K562 (cell line): ENCODE results near the gene EPHA7. TPM values are rescaled to one million over a fixed set of nuclear protein-coding genes. Genes with fewer than 3 reads are reported as not detected.

Source experiments
- ATAC-seq: fragments of 200-7000 bp; cut with Tn5 transposase; 3 replicates; pipeline ENCODE4 v1.9.1; 2020; ENCODE audit warnings: moderate library complexity
- BruUV-seq: library from RNA; stranded (reverse); fragments of 400-500 nt; replicated peaks from 2 replicates; lab custom pipeline; 2021; lab: Mats Ljungman, UMichigan
- CTCF ChIA-PET: fragments of 300-600 bp; formaldehyde crosslinking; extraction: SDS; loops from one replicate; lab custom pipeline; 2021; ENCODE audit warnings: low intra/inter-chr PET ratio; lab: Yijun Ruan, JAX
- POLR2A ChIA-PET: fragments of 300-600, 350-650 bp; sonication (Branson Sonifier 250); formaldehyde crosslinking; extraction: SDS; loops from one replicate; lab custom pipeline; 2021; ENCODE audit warnings: antibody characterized with exemption, inconsistent platforms; lab: Yijun Ruan, JAX
- DNase-seq, 4 experiments: peaks; one replicate each; pipeline versions ENCODE4 v3.0.0 to v3.0.0-alpha.2; 2011 to 2018; ENCODE audit warnings: low spot score in 3 of 4, mixed read lengths in 3 of 4; ENCODE audit errors: extremely low read depth in 1 of 4
- FAIRE-seq: peaks from 2 replicates; lab custom pipeline; 2011; peaks lifted over from hg19 to GRCh38; lab: Jason Lieb, UNC
- H2AFZ ChIP-seq: 2 replicates; pipeline ENCODE4 v1.6.0; 2011; ENCODE audit warnings: low read depth, low read length, control low read depth, inconsistent platforms
- H3K27ac ChIP-seq: fragments of 200-600 bp; 3 replicates; pipeline ENCODE4 v1.8.0; 2011; ENCODE audit warnings: low read depth, mild to moderate bottlenecking, control low read depth, inconsistent platforms, low read length, moderate library complexity, mixed read lengths; ENCODE audit errors: extremely low read depth
- H3K27me3 ChIP-seq, 2 experiments: fragments of 300-600 bp in 1 of 2; 2 replicates in 1 of 2; 3 replicates in 1 of 2; pipeline versions ENCODE4 v1.6.0 to v1.8.0; 2011; ENCODE audit warnings: inconsistent platforms in 2 of 2, low read length in 2 of 2, mild to moderate bottlenecking in 1 of 2, mixed read lengths in 1 of 2, moderate library complexity in 1 of 2; ENCODE audit not compliant: control insufficient read depth in 2 of 2, insufficient read depth in 2 of 2
- H3K36me3 ChIP-seq: fragments of 300-600 bp; 3 replicates; pipeline ENCODE4 v1.8.0; 2011; ENCODE audit warnings: mild to moderate bottlenecking, low read length, inconsistent platforms; ENCODE audit not compliant: control insufficient read depth, insufficient read depth
- H3K4me1 ChIP-seq, 2 experiments: fragments of 200-600 bp in 1 of 2; replicated peaks in 1 of 2; 2 replicates in 1 of 2; 3 replicates in 1 of 2; pipeline versions ENCODE4 v1.5.1 to v1.8.0; 2011; ENCODE audit warnings: inconsistent platforms in 2 of 2, low read length in 2 of 2, mild to moderate bottlenecking in 1 of 2, mixed read lengths in 1 of 2, moderate library complexity in 1 of 2; ENCODE audit not compliant: control insufficient read depth in 2 of 2, insufficient read depth in 2 of 2
- H3K4me2 ChIP-seq: 2 replicates; pipeline ENCODE4 v1.6.1; 2011; ENCODE audit warnings: low read length, control low read depth, inconsistent platforms, mixed read lengths; ENCODE audit not compliant: insufficient read depth
- H3K4me3 ChIP-seq: fragments of 200-600 bp; sonication (generic), shearing (Covaris generic); 2 replicates; pipeline ENCODE4 v1.5.1; 2016; ENCODE audit warnings: control low read depth, inconsistent platforms
- H3K79me2 ChIP-seq: fragments of 200-600 bp; 3 replicates; pipeline ENCODE4 v1.8.0; 2011; ENCODE audit warnings: low read length, inconsistent platforms; ENCODE audit not compliant: control insufficient read depth, insufficient read depth
- H3K9ac ChIP-seq, 2 experiments: 2 replicates each; pipeline versions ENCODE4 v1.6.0 to v1.6.1; 2011; ENCODE audit warnings: low read depth in 2 of 2, low read length in 2 of 2, control low read depth in 1 of 2, inconsistent platforms in 1 of 2, mild to moderate bottlenecking in 1 of 2, mixed read lengths in 1 of 2; ENCODE audit not compliant: insufficient read depth in 1 of 2
- H3K9me1 ChIP-seq: one replicate; pipeline ENCODE4 v1.6.0; 2011; ENCODE audit warnings: inconsistent platforms, mild to moderate bottlenecking, low read length, moderate library complexity; ENCODE audit not compliant: control insufficient read depth, insufficient read depth
- H3K9me3 ChIP-seq: replicated peaks from 2 replicates; pipeline ENCODE4 v1.5.1; 2011; ENCODE audit warnings: low read depth, low read length, inconsistent platforms; ENCODE audit not compliant: control insufficient read depth, insufficient read depth
- H4K20me1 ChIP-seq: replicated peaks from 2 replicates; pipeline ENCODE4 v1.6.1; 2011; ENCODE audit warnings: low read length, inconsistent platforms, mixed read lengths; ENCODE audit not compliant: control insufficient read depth, insufficient read depth
- ATF7 ChIP-seq: fragments of 450-650 bp; IDR thresholded peaks from 2 replicates; pipeline ENCODE4 v1.7.1; 2014; ENCODE audit warnings: mild to moderate bottlenecking, moderate library complexity
- CHD4 ChIP-seq: fragments of 200-600 bp; sonication (generic); IDR thresholded peaks from 3 replicates; pipeline ENCODE4 v1.6.1; 2012; ENCODE audit warnings: low read depth, mild to moderate bottlenecking, mixed read lengths, low read length, inconsistent platforms; ENCODE audit not compliant: insufficient read depth, insufficient replicate concordance, poor library complexity, severe bottlenecking
- FOXJ3 ChIP-seq: sonication (generic); formaldehyde crosslinking; IDR thresholded peaks from 2 replicates; pipeline ENCODE4 v1.4.0; 2020; ENCODE audit warnings: mild to moderate bottlenecking, missing genetic modification reagents
- MAFF ChIP-seq: IDR thresholded peaks from 2 replicates; pipeline ENCODE4 v1.6.1; 2012; ENCODE audit warnings: low read length, improper control_type of control experiment
- SMAD2 ChIP-seq: fragments of 150-350 bp; IDR thresholded peaks from 2 replicates; pipeline ENCODE4 v1.6.1; 2014; ENCODE audit warnings: low read depth, mild to moderate bottlenecking, low read length
- TAF7 ChIP-seq: fragments of 450-650 bp; IDR thresholded peaks from 2 replicates; pipeline ENCODE4 v1.6.1; 2016; ENCODE audit warnings: missing genetic modification characterization, missing compliant biosample characterization
- ZNF316 ChIP-seq: fragments of 450-650 bp; IDR thresholded peaks from 2 replicates; pipeline ENCODE4 v1.6.1; 2016
- WGBS: fragments of 100-300 bp; shearing (Covaris generic); methylation state at CpG from one replicate; pipeline ENCODE4 v1.1.6; 2016; ENCODE audit warnings: low coverage, mixed read lengths; ENCODE audit not compliant: insufficient coverage; ENCODE audit errors: missing lambda C conversion rate; 5-methylcytosine and 5-hydroxymethylcytosine counted together
- in situ Hi-C: fragments of 300-500 bp; cut with MboI; formaldehyde crosslinking; loops from 4 replicates; pipeline ENCODE4 v1.15.0; 2018; ENCODE audit warnings: inconsistent platforms, mixed read lengths
- intact Hi-C: fragments of 100-400 bp; cut with micrococcal nuclease; formaldehyde crosslinking; loops from 2 replicates; pipeline ENCODE4 v1.14.2; 2022
- polyA plus RNA-seq, 8 experiments: library from polyadenylated mRNA; depleted of rRNA in 4 of 8; stranded (reverse) in 5 of 8; unstranded in 3 of 8; fragments of >200 nt; fragmentation: Nextera tagmentation in 2 of 8; fragmentation: Illumina TruSeq in 1 of 8; extraction: Ambion mirVana in 2 of 8; extraction: Trizol in 1 of 8; gene quantifications; 2 replicates each; pipeline versions ENCODE4 v1.2.1 to v1.2.3, GENCODE V29; 2011 to 2014; ENCODE audit warnings: inconsistent platforms in 1 of 8, missing spikeins in 1 of 8
- total RNA-seq, 7 experiments: library from RNA; depleted of rRNA in 6 of 7; stranded (reverse); fragments of >200 nt in 6 of 7; fragmentation: Illumina TruSeq in 2 of 7; extraction: Trizol in 2 of 7; gene quantifications; 2 replicates each; pipeline versions ENCODE4 v1.2.1 to v1.2.3, GENCODE V29; 2011 to 2021; ENCODE audit warnings: low replicate concordance in 1 of 7

The EPHA7 gene
- total and polyA plus RNA-seq, 9 of the 15 experiments (the other 6 are each of a cell fraction or from before 2014, with no cell fraction given): not detected

DNA sequence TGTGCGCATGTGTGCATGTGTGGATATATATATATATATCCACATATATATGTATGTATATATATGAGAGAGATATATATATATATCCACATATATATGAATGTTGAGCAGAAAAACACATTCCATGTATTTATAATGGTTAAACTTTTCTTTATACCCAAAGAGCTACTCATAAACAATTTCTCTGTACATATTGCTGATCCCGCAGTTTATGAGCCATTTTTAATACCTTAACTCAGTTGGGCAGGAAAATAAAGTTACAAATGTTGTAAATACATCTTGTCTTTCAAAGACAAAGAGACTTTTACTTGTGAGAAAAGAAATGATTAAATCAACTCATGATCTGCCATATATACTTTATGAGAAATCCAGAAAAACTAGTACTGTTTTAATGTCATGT is 18.1 kb upstream of the EPHA7 start:
- in situ Hi-C loops: no loop called here
- ATAC-seq (no peak), FAIRE-seq (no peak), DNase-seq (no peak)
- Histone ChIP-seq H3K4me3 (no peak overlapping the region), H4K20me1 (no peaks in the 10 kb centered on the region), H2AFZ (no peak overlapping the region), H3K9ac (no peak overlapping the region), H3K27ac (no peak overlapping the region), H3K27me3 (no peaks in the 10 kb centered on the region), H3K4me1 (no peaks in the 10 kb centered on the region), H3K9me1 (no peaks in the 10 kb centered on the region), H3K4me2 (no peak overlapping the region), H3K79me2 (no peaks in the 10 kb centered on the region), H3K9me3 (no peaks in the 10 kb centered on the region), H3K36me3 (no peaks in the 10 kb centered on the region)
- TF ChIP-seq ZNF316 (0 out of 2 replicates have a peak, but pooled peaks have one; percentile 38), MAFF (0 out of 2 replicates have a peak, but pooled peaks have one; percentile 15), ATF7 (no peak)
- BruUV-seq: no TSS peak
- CTCF ChIA-PET: no interaction called here
- 0% methylated on average over 2 of the region's 2 CpGs for WGBS
- POLR2A ChIA-PET: no interaction called here
- intact Hi-C loops: no loop called here

DNA sequence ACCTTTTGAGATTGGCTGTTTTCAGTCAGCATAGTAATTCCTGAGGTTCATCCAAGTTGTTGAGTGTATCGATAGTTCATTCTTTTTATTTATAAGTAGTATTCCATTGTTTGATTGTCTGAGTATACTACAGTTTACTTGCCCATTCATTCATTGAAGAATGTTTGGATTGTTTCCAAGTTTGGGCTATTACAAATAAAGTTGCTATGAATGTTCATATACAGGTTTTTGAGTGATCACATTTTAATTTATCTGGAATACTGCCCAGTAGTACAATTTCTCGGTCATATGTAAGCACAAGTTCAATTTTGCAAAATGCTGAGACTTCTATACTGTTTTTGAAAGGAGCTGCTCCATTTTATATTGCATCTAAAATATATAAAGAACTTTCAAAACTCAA is 14.2 kb upstream of the EPHA7 start:
- intact Hi-C loops (no loop called here), in situ Hi-C loops (no loop called here)
- ATAC-seq (no peak), FAIRE-seq (no peak), DNase-seq (no peak)
- Histone ChIP-seq H3K9me1 (no peaks in the 10 kb centered on the region), H3K4me2 (no peak overlapping the region), H3K9ac (no peak overlapping the region), H3K79me2 (no peaks in the 10 kb centered on the region), H3K36me3 (no peaks in the 10 kb centered on the region), H3K27me3 (no peaks in the 10 kb centered on the region), H3K27ac (no peak overlapping the region), H2AFZ (no peak overlapping the region), H3K4me3 (no peak overlapping the region), H4K20me1 (no peaks in the 10 kb centered on the region), H3K4me1 (no peaks in the 10 kb centered on the region), H3K9me3 (no peaks in the 10 kb centered on the region)
- BruUV-seq: no TSS peak
- WGBS: 0% methylated on average over 2 of the region's 2 CpGs
- CTCF ChIA-PET: no interaction called here
- TF ChIP-seq CHD4 (no peak), FOXJ3 (CRISPR knock-in tag) (no peak), SMAD2 (no peak), TAF7 (tag) (no peak)
- POLR2A ChIA-PET: no interaction called here
